GM12878 (cell line): ENCODE measurements around the gene ZDHHC7.

Experiments
- CTCF ChIP-seq, 3 experiments: IDR thresholded peaks in 2 of 3; conservative IDR thresholded peaks in 1 of 3; 2 replicates each; pipeline ENCODE4 v1.5.1; 2011; ENCODE audit warnings: low read depth in 3 of 3, low read length in 3 of 3, mild to moderate bottlenecking in 3 of 3, control low read depth in 2 of 3, moderate library complexity in 2 of 3, inconsistent platforms in 1 of 3, mixed read lengths in 1 of 3; ENCODE audit not compliant: control insufficient read depth in 2 of 3, insufficient read depth in 1 of 3; ENCODE audit errors: extremely low read depth in 1 of 3
- EZH2 ChIP-seq: IDR thresholded peaks from 2 replicates; pipeline ENCODE4 v1.6.1; 2012; ENCODE audit warnings: low read depth, mild to moderate bottlenecking, control low read depth, inconsistent platforms, low read length, borderline replicate concordance; ENCODE audit not compliant: control insufficient read depth
- MTA3 ChIP-seq: IDR thresholded peaks from 2 replicates; pipeline ENCODE4 v1.6.1; 2012; ENCODE audit warnings: low read length, inconsistent platforms, borderline replicate concordance
- TAF1 ChIP-seq: IDR thresholded peaks from 2 replicates; pipeline ENCODE4 v1.6.1; 2011; ENCODE audit warnings: mild to moderate bottlenecking, low read depth, low read length, borderline replicate concordance
- ZSCAN29 ChIP-seq: fragments of 450-650 bp; IDR thresholded peaks from 2 replicates; pipeline ENCODE4 v1.6.1; 2017; ENCODE audit warnings: mild to moderate bottlenecking, moderate library complexity

- TF ChIP-seq CTCF (IDR thresholded peaks at IDR 0.05 in 2 of 3, conservative IDR thresholded peaks at IDR 0.05 in 1 of 3; ENCODE audit: control insufficient read depth in 2 of 3, extremely low read depth in 1 of 3, insufficient read depth in 1 of 3, low read depth in 3 of 3, low read length in 3 of 3) (no peak), EZH2 (no peak), MTA3 (no peak), TAF1 (no peak), ZSCAN29 (no peak)
Measured at GRCh38 chr16:84989749-84990620, 21.4 kb downstream of the ZDHHC7 start.
